Stimulated activated memory B cell treated with anti-CD40 and anti-IgM and Interleukin-4, amounts not matched to agents 10 μg/mL and 1 μg/mL and 100 μg/mL, for 72 hours (primary cell): Measurements from ENCODE around the gene CELF4.
"Not testable (repeated sequence)": the region's sequence is repeated elsewhere in the genome, so short reads cannot be mapped to it uniquely, and the experiment has no call there.

ENCODE experiments used
- ATAC-seq: fragments of 150-1000 bp; cut with Tn5 transposase; 2 replicates; pipeline ENCODE4 v1.10.0; 2021
- H3K27ac Mint-ChIP-seq: one replicate; pipeline ENCODE4 v1.8.0; 2022; ENCODE audit warnings: mild to moderate bottlenecking, mixed read lengths
- H3K27me3 Mint-ChIP-seq: one replicate; pipeline ENCODE4 v1.8.0; 2022; ENCODE audit warnings: mixed read lengths
- H3K36me3 Mint-ChIP-seq: one replicate; pipeline ENCODE4 v1.8.0; 2022; ENCODE audit warnings: mixed read lengths
- H3K4me1 Mint-ChIP-seq: one replicate; pipeline ENCODE4 v1.8.0; 2022; ENCODE audit warnings: mixed read lengths
- H3K4me3 Mint-ChIP-seq: one replicate; pipeline ENCODE4 v1.8.0; 2022; ENCODE audit warnings: mild to moderate bottlenecking, moderate library complexity, mixed read lengths
- H3K9me3 Mint-ChIP-seq: one replicate; pipeline ENCODE4 v1.8.0; 2022; ENCODE audit warnings: mixed read lengths

Gene CELF4

GRCh38 chr18:37465958-37466357 lies 99.6 kb downstream of the CELF4 start:
- peaks cover 19% of the 10 kb centered on the region for H3K27me3 Mint-ChIP-seq
- H3K36me3 Mint-ChIP-seq, result no peaks in the 10 kb centered on the region
- peaks cover 6% of the 10 kb centered on the region for H3K9me3 Mint-ChIP-seq
- H3K4me1 Mint-ChIP-seq, result no peaks in the 10 kb centered on the region
- no peak overlapping the region for H3K4me3 Mint-ChIP-seq
- ATAC-seq, result no peak
- H3K27ac Mint-ChIP-seq, result no peak overlapping the region

DNA sequence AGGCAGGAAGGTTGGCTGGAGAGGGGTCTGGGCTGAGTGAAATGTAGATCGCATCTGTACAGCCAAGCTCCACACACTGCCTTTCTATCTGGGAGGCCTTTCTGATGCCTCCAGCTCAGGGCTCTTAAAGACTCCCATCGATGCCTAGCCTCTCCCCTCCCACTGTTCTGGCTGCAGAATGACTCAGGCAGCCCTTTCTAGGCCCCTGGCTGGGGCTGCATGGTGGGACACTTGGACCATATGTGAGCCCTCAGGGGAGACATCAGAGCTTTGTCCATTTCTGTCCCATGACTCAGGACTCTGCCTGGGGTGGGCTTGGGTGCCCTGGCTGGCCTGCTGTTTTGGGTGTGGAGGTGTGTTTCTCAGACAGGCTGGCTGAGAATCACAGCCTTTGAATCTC lies 101.3 kb downstream of the CELF4 start:
- H3K4me1 Mint-ChIP-seq, result no peaks in the 10 kb centered on the region
- no peaks in the 10 kb centered on the region for H3K36me3 Mint-ChIP-seq
- ATAC-seq, result no peak
- no peak overlapping the region for H3K27ac Mint-ChIP-seq
- H3K4me3 Mint-ChIP-seq, result no peak overlapping the region
- peaks cover 19% of the 10 kb centered on the region for H3K27me3 Mint-ChIP-seq
- peaks cover 6% of the 10 kb centered on the region for H3K9me3 Mint-ChIP-seq

- H3K4me3 Mint-ChIP-seq, ATAC-seq, H3K36me3 Mint-ChIP-seq, H3K27me3 Mint-ChIP-seq, H3K9me3 Mint-ChIP-seq, H3K27ac Mint-ChIP-seq, H3K4me1 Mint-ChIP-seq: not testable (repeated sequence)
Measured at GRCh38 chr18:37461329-37461728, 104.3 kb downstream of the CELF4 start.

DNA sequence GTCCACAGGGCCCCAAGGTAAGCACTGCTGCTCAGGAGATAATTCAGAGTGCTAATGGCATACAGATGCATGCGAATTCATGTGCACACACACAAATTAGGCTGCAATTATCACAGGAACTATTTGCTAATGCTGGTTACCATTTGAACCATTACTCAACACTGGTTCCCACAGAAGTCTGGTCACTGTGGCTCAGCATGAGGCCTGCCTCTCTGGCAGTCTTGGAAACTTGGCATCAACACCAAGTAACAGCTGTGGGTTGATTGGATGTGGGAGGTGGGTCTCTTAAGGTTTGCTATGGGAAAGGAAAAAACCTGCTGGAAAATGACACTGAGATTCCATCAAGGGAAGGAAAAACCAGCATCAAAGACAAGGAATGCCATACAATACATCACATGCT lies 105.0 kb downstream of the CELF4 start:
- no peaks in the 10 kb centered on the region for H3K9me3 Mint-ChIP-seq
- H3K27ac Mint-ChIP-seq, result no peak overlapping the region
- no peaks in the 10 kb centered on the region for H3K36me3 Mint-ChIP-seq
- no peak for ATAC-seq
- no peaks in the 10 kb centered on the region for H3K4me1 Mint-ChIP-seq
- peaks cover under 1% of the 10 kb centered on the region for H3K27me3 Mint-ChIP-seq
- H3K4me3 Mint-ChIP-seq, result no peak overlapping the region

GRCh38 chr18:37458697-37459096 lies 106.9 kb downstream of the CELF4 start:
- no peaks in the 10 kb centered on the region for H3K36me3 Mint-ChIP-seq
- ATAC-seq, result no peak
- H3K4me3 Mint-ChIP-seq, result no peak overlapping the region
- H3K9me3 Mint-ChIP-seq, result no peaks in the 10 kb centered on the region
- no peaks in the 10 kb centered on the region for H3K4me1 Mint-ChIP-seq
- no peaks in the 10 kb centered on the region for H3K27me3 Mint-ChIP-seq
- no peak overlapping the region for H3K27ac Mint-ChIP-seq

- H3K36me3 Mint-ChIP-seq, result no peaks in the 10 kb centered on the region
- H3K4me1 Mint-ChIP-seq, result no peaks in the 10 kb centered on the region
- H3K9me3 Mint-ChIP-seq, result no peaks in the 10 kb centered on the region
- H3K4me3 Mint-ChIP-seq, result no peak overlapping the region
- H3K27ac Mint-ChIP-seq, result no peak overlapping the region
- H3K27me3 Mint-ChIP-seq, result no peaks in the 10 kb centered on the region
- no peak for ATAC-seq
Measured at GRCh38 chr18:37457753-37458152, 107.8 kb downstream of the CELF4 start.

DNA sequence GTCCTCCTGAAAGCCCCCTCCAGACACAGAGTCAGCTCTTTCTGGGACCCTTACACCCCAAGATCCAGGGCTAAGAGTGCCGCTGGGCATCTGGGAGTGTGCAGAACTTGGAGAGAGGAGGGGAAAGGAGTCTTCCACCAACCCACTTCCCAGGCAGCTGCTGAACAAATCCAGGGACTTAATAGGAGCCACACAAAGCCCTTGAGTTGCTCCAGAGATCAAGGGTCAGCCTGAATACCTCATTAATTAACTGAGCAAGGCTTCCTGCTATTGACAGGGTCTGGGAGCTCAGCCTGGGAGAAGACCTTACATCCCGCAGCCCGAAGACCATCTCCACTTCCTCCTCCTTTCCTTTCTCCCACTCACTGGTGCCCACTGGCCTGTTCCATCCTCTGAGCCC lies 108.3 kb downstream of the CELF4 start:
- Mint-ChIP-seq H3K9me3 (no peaks in the 10 kb centered on the region), H3K27ac (no peak overlapping the region), H3K27me3 (no peaks in the 10 kb centered on the region), H3K4me3 (no peak overlapping the region), H3K4me1 (no peaks in the 10 kb centered on the region), H3K36me3 (no peaks in the 10 kb centered on the region)
- no peak for ATAC-seq

- no peak overlapping the region for H3K27ac Mint-ChIP-seq
- H3K4me1 Mint-ChIP-seq, result no peaks in the 10 kb centered on the region
- H3K9me3 Mint-ChIP-seq, result no peaks in the 10 kb centered on the region
- no peaks in the 10 kb centered on the region for H3K36me3 Mint-ChIP-seq
- no peak overlapping the region for H3K4me3 Mint-ChIP-seq
- no peaks in the 10 kb centered on the region for H3K27me3 Mint-ChIP-seq
- ATAC-seq, result no peak
Measured at GRCh38 chr18:37456873-37457272, 108.7 kb downstream of the CELF4 start.

- Mint-ChIP-seq H3K9me3 (no peaks in the 10 kb centered on the region), H3K4me1 (no peaks in the 10 kb centered on the region), H3K36me3 (no peaks in the 10 kb centered on the region), H3K4me3 (no peak overlapping the region), H3K27ac (no peak overlapping the region), H3K27me3 (no peaks in the 10 kb centered on the region)
- ATAC-seq, result no peak
Measured at GRCh38 chr18:37456395-37456794, 109.2 kb downstream of the CELF4 start.

DNA sequence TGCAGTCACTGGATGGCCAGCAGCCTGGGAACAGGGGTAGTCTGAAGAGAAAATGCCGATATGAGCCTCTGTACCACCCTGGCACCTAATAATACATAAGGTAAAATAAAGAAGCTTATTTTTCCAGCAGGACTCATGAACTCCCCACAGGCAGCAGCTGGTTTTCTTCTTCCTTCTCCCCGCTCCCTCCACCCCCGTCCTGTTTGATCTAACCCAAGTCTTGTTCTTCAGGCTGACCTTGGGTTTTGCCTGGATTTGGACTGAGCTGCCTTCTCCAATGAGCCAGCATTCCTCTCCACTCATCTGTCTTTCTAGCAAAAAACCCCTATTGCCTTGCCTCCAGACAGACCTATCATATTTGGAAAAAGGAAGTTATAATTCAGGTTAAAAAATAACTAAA lies 111.8 kb downstream of the CELF4 start:
- no peaks in the 10 kb centered on the region for H3K4me1 Mint-ChIP-seq
- no peaks in the 10 kb centered on the region for H3K36me3 Mint-ChIP-seq
- H3K9me3 Mint-ChIP-seq, result peaks cover 2% of the 10 kb centered on the region
- no peaks in the 10 kb centered on the region for H3K27me3 Mint-ChIP-seq
- H3K4me3 Mint-ChIP-seq, result no peak overlapping the region
- ATAC-seq, result no peak
- H3K27ac Mint-ChIP-seq, result no peak overlapping the region

DNA sequence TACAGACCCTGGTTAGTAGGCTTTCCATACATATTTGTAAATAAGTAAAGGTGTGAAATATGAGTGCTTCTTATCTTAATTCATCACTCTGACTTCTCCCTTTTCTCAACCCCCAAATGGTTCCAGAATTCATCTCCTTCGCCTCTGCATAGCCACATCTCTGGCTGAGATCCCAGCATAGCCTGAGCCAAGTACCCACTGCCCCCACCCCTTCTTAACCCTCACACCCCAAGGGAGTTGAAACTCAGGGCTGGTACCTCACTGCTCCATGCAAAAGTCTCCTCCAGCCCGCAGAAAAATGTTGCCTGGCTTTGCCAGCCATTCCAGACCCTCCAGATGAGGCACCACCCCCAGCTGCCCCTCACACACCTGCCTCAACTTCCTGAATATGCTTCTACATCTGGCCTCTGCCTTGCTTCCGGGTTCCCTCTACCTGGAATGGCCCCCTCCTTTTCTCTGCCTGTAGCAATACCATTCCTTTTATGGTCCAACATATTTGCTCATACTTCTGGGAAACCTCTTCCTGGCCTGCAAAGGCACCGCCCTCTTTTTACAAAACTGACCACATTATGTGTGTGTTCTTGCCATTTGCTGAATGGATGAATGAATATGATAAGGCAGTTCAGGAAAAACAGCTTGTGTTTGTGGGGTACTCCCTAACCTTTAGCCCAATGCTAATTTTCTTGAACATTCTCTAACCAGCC lies 112.8 kb downstream of the CELF4 start:
- no peak overlapping the region for H3K4me3 Mint-ChIP-seq

DNA sequence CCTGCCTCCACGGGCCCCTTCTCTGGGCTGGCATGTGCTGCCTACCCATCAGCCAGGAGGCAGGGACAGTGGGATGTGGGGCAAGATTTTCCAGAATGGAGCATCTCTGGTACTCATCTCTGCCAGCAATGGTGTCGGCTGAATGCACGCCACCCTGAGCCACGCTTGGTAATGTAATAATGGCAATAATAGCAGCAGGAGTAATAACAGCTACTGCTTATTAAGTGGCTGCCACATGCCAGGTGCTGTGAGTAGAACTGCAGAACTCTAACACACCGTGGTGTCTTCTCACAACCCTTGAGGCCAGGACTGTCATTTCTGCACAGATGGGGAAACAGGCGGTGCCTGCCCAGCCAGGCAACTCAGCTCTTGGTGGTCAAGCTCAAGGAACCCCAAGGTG lies 113.6 kb downstream of the CELF4 start:
- Mint-ChIP-seq H3K27me3 (no peaks in the 10 kb centered on the region), H3K4me3 (no peak overlapping the region), H3K36me3 (no peaks in the 10 kb centered on the region), H3K9me3 (peaks cover 2% of the 10 kb centered on the region), H3K27ac (no peak overlapping the region), H3K4me1 (no peaks in the 10 kb centered on the region)
- no peak for ATAC-seq

More for the DNA sequence above, 112.8 kb downstream of the CELF4 start:
- Mint-ChIP-seq H3K27me3 (no peaks in the 10 kb centered on the region), H3K27ac (no peak overlapping the region), H3K4me1 (no peaks in the 10 kb centered on the region), H3K9me3 (peaks cover 2% of the 10 kb centered on the region), H3K36me3 (no peaks in the 10 kb centered on the region)
- no peak for ATAC-seq

DNA sequence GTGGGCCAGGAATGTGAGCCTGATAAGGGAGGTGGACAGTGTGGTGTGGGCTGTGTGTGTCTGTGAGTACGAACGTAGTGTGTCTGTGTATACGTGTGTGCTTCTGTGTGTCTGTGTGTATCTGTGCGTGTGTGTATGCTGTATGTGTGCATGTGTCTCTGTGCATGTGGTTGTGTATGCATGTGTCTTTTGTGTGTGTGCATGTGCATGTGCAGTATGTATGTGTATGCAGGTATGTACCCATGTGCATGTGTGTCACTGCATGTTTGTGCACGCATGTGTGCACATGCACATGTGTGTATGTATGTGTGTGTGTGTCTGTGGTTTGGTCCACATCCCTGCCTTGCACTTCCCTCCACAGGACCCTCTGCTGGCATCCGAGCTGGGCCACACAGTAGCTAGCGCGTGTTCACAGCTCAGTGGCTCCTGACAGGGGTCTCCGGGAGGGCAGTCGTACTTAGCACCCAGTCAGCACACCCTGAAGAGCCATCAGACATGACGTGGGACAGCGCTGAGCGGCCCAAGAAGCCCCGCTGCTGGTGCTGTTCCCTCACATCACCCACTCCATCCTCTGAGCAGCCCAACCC lies 114.3 kb downstream of the CELF4 start:
- ATAC-seq, result no peak
- Mint-ChIP-seq H3K27me3 (no peaks in the 10 kb centered on the region), H3K4me1 (no peaks in the 10 kb centered on the region), H3K9me3 (peaks cover 2% of the 10 kb centered on the region), H3K36me3 (no peaks in the 10 kb centered on the region), H3K27ac (no peak overlapping the region), H3K4me3 (no peak overlapping the region)

DNA sequence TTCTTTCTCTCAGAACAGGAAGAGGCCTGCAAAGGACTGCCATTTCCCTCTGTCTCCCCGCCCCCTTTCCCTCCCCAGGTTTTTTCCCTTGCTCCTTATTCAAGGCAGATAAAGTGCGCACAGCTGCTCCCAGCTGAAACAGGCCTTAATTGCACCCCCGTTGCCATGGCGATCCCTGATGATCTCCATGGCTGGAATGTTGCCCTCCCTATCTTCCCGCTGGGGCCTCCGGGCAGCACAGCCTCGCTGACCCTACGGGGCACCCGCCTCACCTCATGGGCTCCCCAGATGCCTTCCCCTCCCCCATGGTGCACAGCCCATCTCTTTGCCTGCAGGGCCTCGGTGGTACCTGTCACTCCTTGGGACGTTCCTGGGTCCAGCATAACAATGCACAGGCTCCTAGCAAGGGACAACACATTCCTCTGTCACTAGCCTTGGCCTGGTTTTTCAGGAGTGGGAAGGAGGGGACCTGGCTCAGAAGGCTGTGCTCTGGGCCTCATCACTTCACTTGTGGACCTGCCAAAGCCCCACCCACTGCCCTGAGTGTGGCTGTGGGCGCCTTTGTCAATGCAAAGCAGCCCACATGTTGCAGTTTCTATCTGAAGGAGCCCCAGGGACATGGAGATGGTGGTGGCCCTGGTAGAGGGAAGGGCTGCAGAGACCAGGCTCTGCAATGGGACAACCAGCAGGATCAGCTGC lies 115.0 kb downstream of the CELF4 start:
- H3K27ac Mint-ChIP-seq, result no peak overlapping the region
- H3K36me3 Mint-ChIP-seq, result no peaks in the 10 kb centered on the region
- peaks cover 2% of the 10 kb centered on the region for H3K9me3 Mint-ChIP-seq
- no peaks in the 10 kb centered on the region for H3K27me3 Mint-ChIP-seq
- H3K4me1 Mint-ChIP-seq, result no peaks in the 10 kb centered on the region
- ATAC-seq, result no peak
- no peak overlapping the region for H3K4me3 Mint-ChIP-seq

- Mint-ChIP-seq H3K27ac (no peak overlapping the region), H3K27me3 (no peaks in the 10 kb centered on the region), H3K36me3 (no peaks in the 10 kb centered on the region), H3K4me1 (no peaks in the 10 kb centered on the region), H3K9me3 (peaks cover 2% of the 10 kb centered on the region), H3K4me3 (no peak overlapping the region)
- ATAC-seq, result no peak
Measured at GRCh38 chr18:37449618-37450017, 116.0 kb downstream of the CELF4 start.

- no peak for ATAC-seq
- Mint-ChIP-seq H3K4me1 (no peaks in the 10 kb centered on the region), H3K36me3 (no peaks in the 10 kb centered on the region), H3K9me3 (peaks cover 2% of the 10 kb centered on the region), H3K27ac (no peak overlapping the region), H3K27me3 (peaks cover 6% of the 10 kb centered on the region), H3K4me3 (no peak overlapping the region)
Measured at GRCh38 chr18:37448946-37449345, 116.7 kb downstream of the CELF4 start.
